ENCODE measurements around the gene TMEM132D. TPM values are rescaled to one million over a fixed set of nuclear protein-coding genes. Genes with fewer than 3 reads are reported as not detected.

The TMEM132D gene
- total and polyA plus RNA-seq, 7 donors: 0.01 TPM; not detected in 6

DNA sequence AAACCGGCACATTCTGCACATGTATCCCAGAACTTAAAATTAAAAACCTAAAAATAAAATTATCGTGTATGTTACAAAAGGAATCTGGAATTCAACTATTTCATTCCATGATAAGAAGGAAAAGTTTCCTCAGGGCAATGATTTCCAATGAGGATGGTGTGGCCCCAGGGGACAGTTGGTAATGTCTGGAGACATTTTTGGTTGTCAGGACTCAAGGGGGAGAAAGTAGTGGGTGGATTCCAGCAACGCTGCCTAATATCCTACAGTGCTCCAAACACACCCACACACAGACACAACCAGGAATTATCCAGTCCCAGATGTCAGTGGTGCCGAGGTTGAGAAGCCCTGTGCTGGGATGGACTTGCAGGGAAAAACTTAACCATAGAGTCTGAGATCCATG is 228.3 kb downstream of the TMEM132D start:
- intact Hi-C loops (cut with DNase I): no loop called here
- Histone ChIP-seq H3K9me3 (no peaks in the 10 kb centered on the region), H3K27me3 (ENCODE audit: insufficient read depth in 3 of 3, low read length in 2 of 3) (no peaks in the 10 kb centered on the region), H3K27ac (no peak overlapping the region), H3K4me3 (no peak overlapping the region), H3K36me3 (ENCODE audit: insufficient read depth in 1 of 2, low read depth in 1 of 2) (no peaks in the 10 kb centered on the region), H3K4me1 (no peaks in the 10 kb centered on the region)
- no peak for DNase-seq
- WGBS, 3 donors: 63 to 67% (median 64%) methylated on average over 4 of the region's 4 CpGs
- ATAC-seq: no peak
- TF ChIP-seq, protein P1, sequence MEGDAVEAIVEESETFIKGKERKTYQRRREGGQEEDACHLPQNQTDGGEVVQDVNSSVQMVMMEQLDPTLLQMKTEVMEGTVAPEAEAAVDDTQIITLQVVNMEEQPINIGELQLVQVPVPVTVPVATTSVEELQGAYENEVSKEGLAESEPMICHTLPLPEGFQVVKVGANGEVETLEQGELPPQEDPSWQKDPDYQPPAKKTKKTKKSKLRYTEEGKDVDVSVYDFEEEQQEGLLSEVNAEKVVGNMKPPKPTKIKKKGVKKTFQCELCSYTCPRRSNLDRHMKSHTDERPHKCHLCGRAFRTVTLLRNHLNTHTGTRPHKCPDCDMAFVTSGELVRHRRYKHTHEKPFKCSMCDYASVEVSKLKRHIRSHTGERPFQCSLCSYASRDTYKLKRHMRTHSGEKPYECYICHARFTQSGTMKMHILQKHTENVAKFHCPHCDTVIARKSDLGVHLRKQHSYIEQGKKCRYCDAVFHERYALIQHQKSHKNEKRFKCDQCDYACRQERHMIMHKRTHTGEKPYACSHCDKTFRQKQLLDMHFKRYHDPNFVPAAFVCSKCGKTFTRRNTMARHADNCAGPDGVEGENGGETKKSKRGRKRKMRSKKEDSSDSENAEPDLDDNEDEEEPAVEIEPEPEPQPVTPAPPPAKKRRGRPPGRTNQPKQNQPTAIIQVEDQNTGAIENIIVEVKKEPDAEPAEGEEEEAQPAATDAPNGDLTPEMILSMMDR (IDR thresholded peaks at IDR 0.05): no peak

DNA sequence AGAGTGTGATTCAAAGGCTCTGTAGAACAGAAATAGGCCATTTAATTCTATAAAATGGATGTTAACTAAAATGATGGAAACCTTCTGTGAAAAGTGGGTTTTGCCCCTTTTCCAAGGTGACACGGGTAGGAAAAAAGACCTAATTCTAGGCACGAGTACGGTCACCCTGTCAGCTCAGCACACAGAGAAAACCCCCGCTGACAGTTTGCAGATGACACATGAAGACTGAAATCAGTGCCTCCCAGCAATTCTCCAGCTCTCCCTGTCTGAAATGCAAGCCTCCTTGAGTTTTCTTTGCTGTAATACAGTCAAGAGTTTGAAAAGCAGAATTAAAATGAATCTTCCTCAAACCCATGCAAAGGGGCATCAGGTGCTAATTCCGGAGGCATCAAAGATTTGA is 230.0 kb downstream of the TMEM132D start:
- no peaks in the 10 kb centered on the region for H3K9me3 ChIP-seq
- no peak overlapping the region for H3K4me3 ChIP-seq
- intact Hi-C loops (cut with DNase I): no loop called here
- H3K36me3 ChIP-seq (ENCODE audit: insufficient read depth in 1 of 2, low read depth in 1 of 2): no peaks in the 10 kb centered on the region
- ATAC-seq (no peak), DNase-seq (no peak)
- TF ChIP-seq, protein P1 (IDR thresholded peaks at IDR 0.05): no peak
- no peak overlapping the region for H3K27ac ChIP-seq
- 77 to 84% (median 80%) methylated on average over 5 of the region's 5 CpGs for WGBS, 3 donors
- H3K4me1 ChIP-seq: no peaks in the 10 kb centered on the region
- H3K27me3 ChIP-seq (ENCODE audit: insufficient read depth in 3 of 3, low read length in 2 of 3): no peaks in the 10 kb centered on the region

DNA sequence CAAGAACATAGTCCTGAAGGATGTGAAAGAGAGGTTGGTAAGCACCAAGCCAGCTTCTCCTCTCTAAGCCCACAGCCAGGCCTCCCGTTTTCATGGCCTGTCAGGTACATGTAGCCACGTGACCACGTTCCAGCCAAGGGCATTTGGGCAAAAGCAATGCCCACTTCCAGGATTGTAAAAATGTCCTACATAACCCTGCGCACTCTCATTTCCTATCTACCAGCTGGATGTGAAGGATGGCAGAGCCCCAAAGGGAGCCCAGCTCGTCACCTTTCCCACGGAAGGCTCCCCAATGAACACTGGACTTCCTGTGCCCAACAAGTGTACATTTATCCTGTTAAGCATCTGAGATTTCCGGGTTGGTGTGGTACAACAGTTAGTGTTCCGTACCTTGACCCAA is 231.7 kb downstream of the TMEM132D start:
- no peak overlapping the region for H3K27ac ChIP-seq
- intact Hi-C loops (cut with DNase I): no loop called here
- H3K4me1 ChIP-seq: no peaks in the 10 kb centered on the region
- no peak for ATAC-seq
- TF ChIP-seq, protein P1 (IDR thresholded peaks at IDR 0.05): no peak
- H3K4me3 ChIP-seq: no peak overlapping the region
- WGBS, 3 donors: 70 to 86% (median 71%) methylated on average over 8 of the region's 8 CpGs
- H3K9me3 ChIP-seq: no peaks in the 10 kb centered on the region
- no peaks in the 10 kb centered on the region for H3K36me3 ChIP-seq (ENCODE audit: insufficient read depth in 1 of 2, low read depth in 1 of 2)
- H3K27me3 ChIP-seq (ENCODE audit: insufficient read depth in 3 of 3, low read length in 2 of 3): no peaks in the 10 kb centered on the region
- DNase-seq: no peak

DNA sequence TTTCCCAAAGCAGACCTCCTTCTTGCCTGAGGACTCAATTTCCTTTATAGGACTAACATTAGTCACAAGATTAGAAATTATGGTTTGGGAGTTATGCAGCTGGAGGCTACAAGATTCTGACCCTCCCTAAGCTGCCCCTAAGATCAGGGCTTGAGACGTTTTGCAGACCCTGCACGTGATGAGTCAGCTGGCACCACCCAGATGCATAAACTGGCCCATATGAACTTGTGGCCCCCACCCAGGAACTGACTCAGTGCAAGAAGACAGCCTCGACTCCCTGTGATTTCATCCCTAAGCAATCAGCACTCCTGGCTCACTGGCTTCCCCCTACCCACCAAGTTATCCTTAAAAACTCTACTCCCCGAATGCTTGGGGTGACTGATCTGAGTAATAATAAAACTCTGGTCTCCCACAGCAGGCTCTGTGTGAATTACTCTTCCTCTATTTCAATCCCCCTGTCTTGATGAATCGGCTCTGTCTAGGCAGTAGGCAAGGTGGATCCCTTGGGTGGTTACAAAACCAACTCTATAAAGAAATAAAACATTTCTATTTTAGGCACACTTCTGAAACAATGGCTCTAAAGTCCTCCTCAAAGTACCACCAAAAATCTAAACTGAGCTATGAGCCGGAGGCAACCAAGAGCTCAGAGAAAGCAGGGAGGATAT is 233.4 kb downstream of the TMEM132D start:
- TF ChIP-seq, protein P1 (IDR thresholded peaks at IDR 0.05): no peak
- H3K4me3 ChIP-seq: no peak overlapping the region
- no peaks in the 10 kb centered on the region for H3K4me1 ChIP-seq
- no peaks in the 10 kb centered on the region for H3K36me3 ChIP-seq (ENCODE audit: insufficient read depth in 1 of 2, low read depth in 1 of 2)
- 61 to 63% (median 63%) methylated on average over 6 of the region's 6 CpGs for WGBS, 3 donors
- no peak overlapping the region for H3K27ac ChIP-seq
- no peaks in the 10 kb centered on the region for H3K9me3 ChIP-seq
- DNase-seq (no peak), ATAC-seq (no peak)
- intact Hi-C loops (cut with DNase I): no loop called here
- no peaks in the 10 kb centered on the region for H3K27me3 ChIP-seq (ENCODE audit: insufficient read depth in 3 of 3, low read length in 2 of 3)

DNA sequence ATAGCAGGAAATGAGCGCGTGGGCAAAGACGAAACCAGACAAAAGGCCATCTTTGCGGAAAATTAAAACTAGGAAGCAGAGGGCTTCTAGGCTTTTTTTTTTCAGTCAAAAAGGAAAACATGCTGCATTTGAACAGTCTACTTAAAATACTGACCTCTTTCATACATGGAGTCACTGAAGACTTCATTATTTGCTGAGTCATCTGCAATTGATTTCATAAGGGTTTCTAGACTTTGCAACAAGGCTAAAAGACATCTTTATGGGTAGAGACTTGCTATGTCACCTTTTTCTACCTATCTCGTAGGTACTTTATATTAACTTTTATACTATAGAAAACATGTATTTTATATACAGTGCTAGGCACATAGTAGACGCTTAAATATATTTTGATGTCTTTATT is 238.4 kb downstream of the TMEM132D start:
- ATAC-seq: no peak
- no peak overlapping the region for H3K27ac ChIP-seq
- intact Hi-C loops (cut with DNase I): no loop called here
- no peaks in the 10 kb centered on the region for H3K4me1 ChIP-seq
- no peaks in the 10 kb centered on the region for H3K27me3 ChIP-seq (ENCODE audit: insufficient read depth in 3 of 3, low read length in 2 of 3)
- no peak for DNase-seq
- no peaks in the 10 kb centered on the region for H3K9me3 ChIP-seq
- H3K4me3 ChIP-seq: no peak overlapping the region
- TF ChIP-seq, protein P1 (IDR thresholded peaks at IDR 0.05): no peak
- WGBS, 3 donors: 76 to 83% (median 76%) methylated on average over 6 of the region's 6 CpGs
- H3K36me3 ChIP-seq (ENCODE audit: insufficient read depth in 1 of 2, low read depth in 1 of 2): no peaks in the 10 kb centered on the region

Data from psoas muscle (tissue), 8 donors.